Measurements from ENCODE around the gene CHKA. TPM values are rescaled to one million over a fixed set of nuclear protein-coding genes. Genes with fewer than 3 reads are reported as not detected.

CHKA gene
- polyA plus RNA-seq, 12 donors = 10.7 to 43.3 (median 22.1) TPM; not detected in 1

DNA sequence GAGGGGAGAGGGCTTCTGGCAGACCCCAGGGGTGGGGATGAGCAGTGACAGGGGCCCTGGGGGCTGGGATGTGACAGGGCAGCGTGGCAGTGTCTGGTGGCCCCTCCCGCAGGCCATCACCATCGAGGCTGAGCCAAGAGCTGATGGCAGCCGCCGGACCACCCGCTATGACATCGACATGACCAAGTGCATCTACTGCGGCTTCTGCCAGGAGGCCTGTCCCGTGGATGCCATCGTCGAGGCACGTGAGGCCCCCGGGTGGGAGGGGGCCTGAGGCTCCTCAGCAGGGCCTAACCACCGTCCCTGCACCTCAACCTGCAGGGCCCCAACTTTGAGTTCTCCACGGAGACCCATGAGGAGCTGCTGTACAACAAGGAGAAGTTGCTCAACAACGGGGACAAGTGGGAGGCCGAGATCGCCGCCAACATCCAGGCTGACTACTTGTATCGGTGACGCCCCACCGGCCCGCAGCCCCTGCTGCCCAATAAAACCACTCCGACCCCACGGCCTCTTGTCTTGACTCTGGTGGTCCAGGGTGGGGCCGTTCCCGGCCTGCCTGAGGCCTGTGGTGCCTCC is 85.0 kb downstream of the CHKA start:
- DNase-seq = no peak

DNA sequence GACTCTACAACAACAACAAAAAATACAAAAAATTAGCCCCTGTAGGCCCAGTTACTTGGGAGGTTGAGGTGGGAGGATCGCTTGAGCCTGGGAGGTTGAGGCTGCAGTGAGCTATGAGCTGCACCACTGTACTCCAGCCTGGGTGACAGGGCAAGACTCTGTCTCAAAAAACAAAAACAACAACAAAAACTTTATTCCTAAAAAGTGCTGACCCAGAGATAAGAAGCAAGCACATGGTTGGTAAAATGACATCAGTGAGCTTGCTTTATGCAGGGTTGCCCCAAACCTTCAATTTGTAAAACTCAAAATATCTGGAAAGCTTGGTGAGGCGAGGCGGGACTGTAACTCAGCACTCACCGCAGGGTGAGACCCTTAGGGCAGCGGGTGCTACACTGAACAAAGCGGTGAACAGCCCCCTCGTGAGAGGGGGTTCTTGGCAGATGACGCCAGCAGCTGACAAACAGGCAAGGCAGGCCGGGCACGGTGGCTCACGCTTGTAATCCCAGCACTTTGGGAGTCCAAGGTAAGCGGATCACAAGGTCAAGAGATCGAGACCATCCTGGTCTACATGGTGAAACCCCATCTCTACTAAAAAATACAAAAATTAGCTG is 85.8 kb downstream of the CHKA start:
- DNase-seq = no peak

DNA sequence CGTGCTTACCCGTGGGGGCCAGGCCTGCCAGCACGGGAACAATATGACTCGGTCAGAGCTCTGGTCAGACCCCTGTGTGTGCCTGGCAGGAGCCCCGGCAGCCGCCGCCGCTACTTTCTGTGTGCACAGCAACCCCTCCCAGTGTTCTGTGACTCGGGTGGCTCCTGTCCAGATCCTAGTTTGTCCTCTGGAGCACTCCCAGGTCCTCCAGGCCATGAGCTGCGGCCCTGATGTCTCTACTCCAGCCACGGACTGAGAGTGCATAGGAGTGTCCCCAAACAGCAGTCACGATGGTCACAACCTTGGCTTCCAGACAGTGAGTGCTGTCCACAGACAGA is 87.5 kb downstream of the CHKA start:
- DNase-seq = no peak

DNA sequence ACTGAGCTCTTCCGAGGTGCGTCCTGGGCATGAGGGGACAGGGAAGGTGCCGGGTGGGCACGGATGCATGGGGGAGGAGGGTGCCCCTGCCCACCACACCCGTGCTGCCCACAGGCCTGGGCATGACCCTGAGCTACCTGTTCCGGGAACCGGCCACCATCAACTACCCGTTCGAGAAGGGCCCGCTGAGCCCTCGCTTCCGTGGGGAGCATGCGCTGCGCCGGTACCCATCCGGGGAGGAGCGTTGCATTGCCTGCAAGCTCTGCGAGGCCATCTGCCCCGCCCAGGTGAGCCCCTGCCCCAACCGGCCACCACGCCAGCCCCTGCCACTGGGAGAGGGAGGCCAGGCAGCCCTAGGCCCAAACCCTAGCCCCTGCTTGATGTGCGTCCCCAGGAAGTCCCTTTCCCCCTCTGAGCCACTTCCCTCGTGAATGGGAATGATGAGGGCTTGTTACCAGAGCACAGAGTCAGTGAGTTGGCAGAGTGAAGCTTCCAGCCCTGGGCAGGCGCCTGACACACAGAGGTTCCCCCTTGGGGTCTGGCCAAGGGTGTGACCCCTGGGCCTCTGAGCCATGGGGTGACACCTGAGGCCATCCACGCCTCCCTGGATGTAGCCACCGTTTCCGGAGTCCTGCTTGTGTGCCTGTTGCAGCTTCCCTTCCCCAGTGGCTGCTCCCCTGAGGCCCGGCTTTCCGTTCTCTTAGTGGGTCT is 88.0 kb downstream of the CHKA start:
- DNase-seq = no peak

DNA sequence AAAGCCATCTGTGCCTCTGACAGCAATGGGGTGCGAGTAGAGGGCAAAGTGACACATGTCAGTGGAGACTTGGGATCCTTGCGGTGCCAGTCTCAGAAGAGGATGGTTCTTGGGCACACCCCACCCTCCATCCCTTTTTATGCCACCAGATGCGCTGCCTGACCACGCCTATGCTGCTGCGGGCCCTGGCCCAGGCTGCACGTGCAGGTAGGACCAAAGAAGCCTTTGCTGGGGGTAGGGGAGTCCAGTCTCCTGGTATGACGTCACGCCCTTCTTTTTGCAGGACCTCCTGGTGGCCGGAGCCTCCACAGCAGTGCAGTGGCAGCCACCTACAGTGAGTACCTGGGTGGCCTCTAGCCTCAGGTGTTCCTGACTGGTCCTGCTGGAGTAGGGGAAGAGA is 89.2 kb downstream of the CHKA start:
- no peak for DNase-seq

DNA sequence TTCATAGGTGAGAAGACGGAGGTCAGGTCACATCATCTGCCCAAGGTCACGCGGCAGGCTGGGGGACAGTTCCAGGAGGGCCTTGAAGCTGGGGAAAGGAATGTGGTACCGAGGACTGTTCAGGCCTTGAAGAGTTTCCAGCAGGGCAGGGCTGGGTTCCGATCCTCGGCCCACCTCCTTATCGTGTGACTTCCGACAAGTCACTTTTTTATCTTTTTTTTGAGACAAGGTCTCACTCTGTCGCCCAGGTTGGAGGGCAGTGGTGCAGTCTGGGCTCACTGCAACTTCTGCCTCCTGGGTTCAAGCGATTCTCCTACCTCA is 90.1 kb downstream of the CHKA start:
- DNase-seq = no peak

DNA sequence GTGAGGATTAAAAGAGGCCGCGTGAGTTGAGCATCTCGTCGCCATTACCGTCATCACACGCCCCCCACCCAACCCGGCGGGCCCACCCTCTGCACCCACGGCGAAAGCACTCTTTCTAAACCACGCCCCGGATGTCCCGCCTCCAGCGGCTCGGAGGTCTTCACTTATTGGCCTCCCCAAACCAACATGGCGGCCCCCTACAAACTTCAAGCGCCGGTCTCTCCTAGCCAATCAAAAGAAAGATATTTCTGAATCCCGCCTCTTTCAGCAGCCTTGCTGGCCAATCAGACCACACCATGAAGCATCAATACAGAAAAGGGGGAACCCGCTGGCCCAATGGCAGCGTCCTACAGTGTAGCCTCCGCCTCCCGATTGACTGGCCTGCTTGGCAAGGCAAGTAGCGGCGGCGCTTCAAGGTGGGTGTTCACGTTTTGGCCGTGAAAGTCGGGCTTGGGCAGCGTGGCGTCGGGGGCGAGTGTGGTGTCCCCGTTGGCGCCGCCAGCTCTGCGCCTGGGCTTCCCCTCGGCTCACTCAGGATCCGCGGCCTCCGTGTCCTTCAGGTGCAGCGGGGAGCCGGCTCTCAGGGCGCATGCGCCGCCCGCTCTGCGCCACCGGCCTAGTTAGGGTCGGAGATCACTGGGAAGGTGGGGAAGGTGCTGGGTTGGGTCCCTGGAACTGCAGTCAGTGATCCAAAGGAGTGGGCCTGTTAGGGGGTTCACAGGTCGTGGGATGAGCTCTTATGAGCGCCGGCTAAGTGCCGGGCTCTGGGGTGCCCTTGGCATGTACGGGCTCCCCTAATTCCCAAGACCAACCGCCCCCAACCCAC is 90.7 kb downstream of the CHKA start, which contains the start of gene NDUFS8:
NDUFS8 (plus strand) TSS at position 364 of the 826 bp plus-strand sequence. CDS start 1,471 bp downstream, outside the sequence.
- DNase-seq = peak; percentile 98

DNA sequence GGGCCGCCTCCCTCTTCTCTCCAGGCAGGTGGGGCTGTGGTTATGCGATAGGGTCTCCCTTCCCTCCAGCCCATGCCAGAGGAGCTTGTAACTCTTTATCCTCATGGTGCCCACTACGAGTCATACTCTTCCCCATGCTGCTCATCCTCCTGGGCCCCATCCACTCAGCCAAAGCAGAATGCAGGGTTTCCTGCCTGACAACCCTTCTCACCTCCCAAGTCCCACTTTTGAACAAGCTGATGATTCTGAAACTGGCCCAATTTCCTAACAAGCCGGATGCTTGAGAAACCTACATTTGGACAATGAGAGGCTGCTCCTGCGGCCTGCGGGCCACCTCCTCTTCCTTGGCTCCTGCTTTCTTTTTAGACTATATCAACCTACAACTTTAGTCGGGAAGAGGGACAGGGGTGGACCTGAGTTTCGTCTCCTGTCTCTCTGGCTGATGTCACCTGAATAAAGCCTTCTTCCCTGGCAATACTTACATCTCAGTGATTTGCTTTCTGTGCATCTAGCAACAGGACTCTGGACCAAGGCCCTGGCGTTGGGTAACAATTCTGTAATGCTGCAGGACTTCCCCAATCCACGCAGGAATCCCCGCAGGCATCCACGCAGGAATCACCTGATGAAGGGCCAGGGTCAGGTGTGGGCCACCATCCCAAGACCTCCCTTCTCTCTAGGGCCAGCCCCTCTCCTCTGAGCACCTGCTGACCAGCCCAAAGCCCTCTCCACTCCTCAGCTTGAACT is 92.2 kb downstream of the CHKA start:
- DNase-seq = no peak

DNA sequence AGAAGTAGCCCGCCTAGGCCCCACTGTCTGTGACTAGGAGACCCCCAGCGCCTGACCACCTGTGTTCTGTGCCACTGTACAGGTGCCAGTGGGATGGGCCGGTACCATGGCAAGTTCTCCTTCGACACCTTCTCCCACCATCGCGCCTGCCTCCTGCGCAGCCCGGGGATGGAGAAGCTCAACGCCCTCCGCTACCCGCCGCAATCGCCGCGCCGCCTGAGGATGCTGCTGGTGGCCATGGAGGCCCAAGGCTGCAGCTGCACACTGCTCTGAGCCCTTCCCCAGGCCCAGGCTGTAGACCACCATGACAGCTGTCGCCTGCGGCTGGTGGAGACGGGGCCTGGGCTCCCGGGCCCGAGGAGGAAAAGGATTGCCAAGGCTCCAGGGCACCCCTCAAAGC is 93.5 kb downstream of the CHKA start:
- no peak for DNase-seq

DNA sequence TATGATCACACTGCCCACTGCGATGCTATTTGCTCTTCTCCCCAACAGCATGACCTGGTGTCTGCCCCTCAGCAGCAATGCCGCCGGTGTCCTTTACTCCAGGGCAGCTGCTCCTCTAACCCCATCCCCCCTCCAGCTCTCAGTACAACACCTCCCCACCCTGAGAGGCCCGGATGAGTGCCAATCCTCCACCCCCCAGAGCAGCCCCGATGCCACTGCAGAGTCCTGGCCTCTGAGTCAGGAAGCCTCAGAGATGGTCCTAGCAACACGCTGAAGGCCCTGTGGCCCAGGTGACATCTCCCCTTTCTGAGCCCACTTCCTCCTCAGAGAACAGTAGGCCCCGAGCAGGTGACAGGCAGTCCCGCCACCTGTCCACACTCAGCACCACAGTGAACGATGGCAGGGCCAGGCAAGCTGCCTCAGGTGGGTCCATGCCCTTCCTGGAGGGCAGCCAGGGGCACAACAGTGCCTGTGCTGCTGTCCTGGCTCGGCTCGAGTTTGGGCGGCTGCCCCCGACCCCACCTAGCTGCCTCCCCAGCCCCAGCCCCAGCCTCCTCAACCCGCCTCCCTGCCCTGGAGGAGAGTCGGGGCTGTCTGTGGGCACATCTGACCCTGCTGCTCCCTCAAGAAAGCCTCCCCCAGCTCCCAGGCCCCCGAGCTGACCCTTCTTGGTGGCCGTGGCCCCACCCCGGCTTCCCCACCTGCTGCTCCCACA is 94.6 kb downstream of the CHKA start:
- DNase-seq = no peak

DNA sequence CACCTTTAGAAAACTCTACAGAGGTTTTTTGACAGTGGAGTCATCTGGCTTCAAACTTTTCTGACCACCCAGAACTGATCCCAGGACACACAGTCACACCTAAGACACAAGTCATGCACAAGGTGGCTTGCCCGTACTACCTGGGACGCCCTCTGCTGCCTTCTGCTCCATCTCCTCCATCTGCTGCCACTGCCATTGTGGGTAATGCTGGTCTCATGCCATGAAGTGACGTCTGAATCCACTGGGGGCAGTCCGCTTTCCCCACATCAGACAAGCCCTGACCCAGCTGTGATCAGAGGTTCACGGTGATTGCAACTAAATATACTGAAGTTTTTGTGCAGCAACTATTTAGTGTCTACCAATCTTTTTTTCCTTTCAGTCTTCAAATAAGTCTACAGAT is 96.1 kb downstream of the CHKA start:
- no peak for DNase-seq

DNA sequence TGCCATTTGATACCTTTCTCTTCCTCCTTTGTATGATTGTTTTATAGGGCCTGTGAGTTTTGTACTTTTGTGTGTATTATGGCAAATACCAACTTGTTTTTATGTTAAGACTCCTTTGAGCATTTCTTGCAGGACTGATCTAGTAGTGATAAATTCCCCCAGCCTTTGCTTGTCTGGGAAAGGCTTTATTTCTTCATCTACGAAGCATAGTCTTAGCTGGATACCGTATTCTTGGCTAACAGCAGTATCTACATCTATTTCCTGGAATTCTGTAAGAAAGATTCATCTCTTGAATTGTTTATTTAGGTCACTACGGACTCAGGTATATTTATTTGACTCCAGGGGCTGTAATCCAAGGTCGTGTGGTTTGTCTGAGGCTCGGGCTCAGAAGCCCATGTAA is 96.7 kb downstream of the CHKA start:
- no peak for DNase-seq

DNA sequence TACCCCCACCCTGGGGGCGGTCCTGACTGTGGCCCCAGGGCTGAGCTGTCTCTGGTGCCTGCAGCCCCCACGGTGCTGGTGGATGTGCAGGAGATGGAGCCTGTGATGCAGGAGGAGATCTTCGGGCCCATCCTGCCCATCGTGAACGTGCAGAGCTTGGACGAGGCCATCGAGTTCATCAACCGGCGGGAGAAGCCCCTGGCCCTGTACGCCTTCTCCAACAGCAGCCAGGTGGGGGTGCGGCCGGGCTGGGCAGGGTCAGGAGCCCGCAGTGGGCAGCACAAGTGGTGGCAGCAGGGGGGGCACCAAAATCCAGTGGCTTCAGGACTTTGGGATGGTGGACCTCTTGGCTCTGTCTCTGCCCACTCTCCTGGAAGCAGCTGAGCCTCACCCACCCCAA is 98.7 kb downstream of the CHKA start:
- DNase-seq = no peak

DNA sequence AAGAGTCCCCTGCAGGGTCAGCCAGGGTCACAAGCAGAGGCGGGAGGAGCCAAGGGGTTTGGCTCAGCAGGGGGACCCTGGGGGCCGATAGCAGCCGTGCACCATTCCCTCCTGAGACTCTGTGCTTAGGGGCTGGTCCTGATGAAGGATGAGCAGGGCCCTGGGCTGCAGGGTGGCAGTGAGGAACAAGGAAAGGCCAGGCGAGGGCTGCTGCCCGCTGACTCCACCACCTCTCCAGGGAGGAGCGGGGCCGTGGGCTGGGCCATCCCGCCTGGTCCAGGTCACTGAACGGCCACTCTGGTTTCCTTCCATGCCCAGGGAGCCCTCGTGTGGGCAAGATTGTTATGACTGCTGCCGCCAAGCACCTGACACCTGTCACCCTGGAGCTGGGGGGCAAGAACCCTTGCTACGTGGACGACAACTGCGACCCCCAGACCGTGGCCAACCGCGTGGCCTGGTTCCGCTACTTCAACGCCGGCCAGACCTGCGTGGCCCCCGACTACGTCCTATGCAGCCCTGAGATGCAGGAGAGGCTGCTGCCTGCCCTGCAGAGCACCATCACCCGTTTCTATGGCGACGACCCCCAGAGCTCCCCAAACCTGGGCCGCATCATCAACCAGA is 99.9 kb downstream of the CHKA start:
- no peak for DNase-seq

DNA sequence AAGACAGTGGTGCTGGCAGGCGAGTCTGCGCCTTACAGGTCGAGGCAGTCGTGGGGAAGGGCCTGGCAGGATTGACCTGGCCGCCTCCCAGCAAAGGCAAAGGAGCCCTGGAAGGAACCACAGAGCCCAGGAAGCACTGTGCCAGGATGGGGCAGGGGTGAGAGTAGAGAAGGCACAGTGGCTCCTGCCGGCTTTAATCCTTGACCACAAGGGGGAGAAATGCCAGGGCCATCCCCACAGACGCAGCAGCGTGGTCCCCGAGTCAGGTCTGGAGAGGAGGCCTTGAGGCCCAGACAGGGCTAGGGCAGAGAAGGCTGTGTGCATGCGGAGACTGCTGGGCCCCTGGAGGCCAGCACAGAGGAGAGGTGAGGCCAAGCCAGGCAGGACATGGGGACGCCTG is 100.6 kb downstream of the CHKA start:
- no peak for DNase-seq

DNA sequence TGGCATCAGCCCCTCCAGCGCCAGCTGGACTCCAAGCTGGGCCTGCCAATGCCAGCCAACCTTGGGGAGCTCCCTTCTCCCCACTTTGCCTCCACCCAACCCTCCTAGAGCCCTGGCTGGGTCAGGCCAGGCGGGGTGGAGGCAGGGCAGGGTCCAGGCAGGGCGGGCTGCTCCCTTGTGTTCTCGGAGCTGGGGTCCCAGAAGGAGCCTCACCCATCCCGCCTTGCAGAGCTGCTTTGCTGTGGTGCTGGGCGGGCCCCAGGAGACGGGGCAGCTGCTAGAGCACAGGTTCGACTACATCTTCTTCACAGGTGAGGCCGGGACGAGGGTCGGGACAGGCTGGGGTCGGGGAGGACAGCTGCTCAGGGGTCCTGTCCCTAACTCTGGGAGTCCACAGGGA is 101.7 kb downstream of the CHKA start:
- DNase-seq = no peak

DNA sequence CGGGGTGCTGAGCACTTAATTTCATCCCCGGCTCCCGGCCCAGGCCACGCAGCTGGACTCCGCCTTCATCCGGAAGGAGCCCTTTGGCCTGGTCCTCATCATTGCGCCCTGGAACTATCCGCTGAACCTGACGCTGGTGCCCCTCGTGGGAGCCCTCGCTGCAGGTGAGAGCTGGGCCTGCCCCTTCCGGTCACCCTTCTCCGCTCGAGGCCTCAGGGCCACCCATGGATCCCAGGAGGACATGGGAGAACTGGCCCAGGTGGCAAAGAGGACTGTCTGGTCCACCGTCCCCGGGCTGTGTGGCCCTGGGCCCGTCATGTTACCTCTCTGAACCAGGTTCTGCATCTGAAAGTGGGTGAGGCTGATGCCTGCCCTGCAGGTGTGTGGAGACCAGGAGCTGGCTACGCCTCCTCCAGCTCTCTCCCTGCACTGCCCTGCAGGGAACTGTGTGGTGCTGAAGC is 102.4 kb downstream of the CHKA start:
- no peak for DNase-seq

DNA sequence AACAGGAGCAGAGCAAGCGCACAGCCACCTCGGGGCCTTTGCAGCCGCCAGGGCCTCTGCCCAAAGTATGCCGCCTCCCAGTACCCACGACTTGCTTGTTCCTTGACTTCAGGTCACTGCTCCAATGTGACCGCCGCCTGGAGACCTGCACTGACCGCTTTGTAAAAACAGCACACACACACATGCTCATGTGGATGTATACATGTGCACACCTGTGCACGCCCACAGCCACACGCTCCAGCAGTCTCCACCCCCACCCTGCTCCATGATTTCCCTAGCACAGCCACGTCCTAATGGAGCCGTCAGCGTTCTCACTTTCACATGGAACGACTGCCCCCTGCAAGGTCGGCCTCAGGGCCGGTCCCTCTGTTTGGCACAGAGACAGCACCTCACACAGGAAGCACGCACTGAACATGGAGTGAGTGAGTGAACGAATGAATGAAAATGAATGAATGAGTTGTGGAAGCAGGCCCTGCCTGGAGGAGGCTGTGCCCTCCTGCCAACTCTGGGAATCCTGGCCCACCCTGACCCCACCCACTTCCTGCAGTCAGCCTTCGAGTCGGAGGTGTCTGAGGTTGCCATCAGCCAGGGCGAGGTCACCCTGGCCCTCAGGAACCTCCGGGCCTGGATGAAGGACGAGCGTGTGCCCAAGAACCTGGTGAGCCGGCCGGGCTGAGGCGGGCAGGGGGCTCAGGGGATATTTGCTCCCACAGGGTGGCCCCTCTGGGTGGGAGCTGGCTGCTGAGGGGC is 103.0 kb downstream of the CHKA start:
- no peak for DNase-seq

DNA sequence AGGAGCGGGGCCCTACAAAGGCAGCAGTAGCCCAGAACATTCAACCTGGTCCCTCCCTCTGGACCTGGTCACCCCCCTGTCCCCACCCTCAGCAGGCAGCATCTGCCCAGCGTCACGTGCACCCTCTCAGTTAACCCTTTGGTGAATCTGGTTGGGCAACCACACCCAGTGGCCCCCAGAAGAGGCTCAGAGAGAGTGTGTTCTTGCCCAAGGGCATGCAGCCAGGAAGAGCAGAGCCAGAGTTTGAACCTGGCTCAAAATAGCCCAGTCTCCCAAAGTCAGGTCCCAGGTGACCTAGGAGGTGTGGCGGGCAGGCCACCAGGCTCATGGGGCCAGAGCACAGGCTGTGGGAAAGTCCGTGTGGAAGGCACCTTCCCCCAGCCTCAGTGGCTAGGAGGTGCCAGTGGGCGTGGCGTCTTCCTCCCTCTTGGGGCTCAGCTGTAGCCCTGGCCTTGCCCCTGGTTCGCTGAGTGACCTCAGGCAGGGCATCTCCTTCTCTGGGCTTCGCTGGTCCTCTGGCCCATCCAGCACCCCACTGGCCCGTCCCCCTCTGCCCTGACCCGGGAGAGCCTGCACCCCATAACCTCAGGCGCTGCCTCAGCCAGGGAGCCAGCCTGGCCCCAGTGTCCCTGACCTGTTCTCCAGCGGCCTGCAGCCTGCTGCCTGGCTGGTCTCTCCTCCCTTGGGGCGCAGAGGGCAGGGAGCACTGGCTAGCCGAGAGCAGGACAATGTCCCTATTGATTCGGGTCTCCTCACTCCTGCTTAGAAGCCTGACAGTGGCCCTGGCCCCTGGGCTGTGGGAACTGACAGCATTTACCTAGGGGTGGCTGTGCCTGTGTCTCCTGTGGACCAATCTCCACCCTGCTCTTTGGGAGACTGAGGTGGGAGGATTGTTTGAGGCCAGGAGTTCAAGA is 104.0 kb downstream of the CHKA start:
- DNase-seq = no peak

Measured in muscle of arm (tissue), 12 donors.